GM23338 (cell line): Measurements from ENCODE around the gene BRINP2.

ENCODE experiments used
- CREB1 ChIP-seq: fragments of 250-450 bp; sonication (Bioruptor Pico); IDR thresholded peaks from 2 replicates; pipeline ENCODE4 v1.5.0; 2020; ENCODE audit warnings: low read depth, mild to moderate bottlenecking, moderate library complexity
- EZH2 ChIP-seq: fragments of 200-600 bp; sonication (generic); IDR thresholded peaks from one replicate; pipeline ENCODE4 v1.8.0; 2017; ENCODE audit warnings: antibody characterized with exemption, mild to moderate bottlenecking, low read depth; ENCODE audit not compliant: unreplicated experiment
- EZH2phosphoT487 ChIP-seq: fragments of 200-600 bp; sonication (generic); IDR thresholded peaks from one replicate; pipeline ENCODE4 v1.8.1; 2018; ENCODE audit warnings: antibody characterized with exemption; ENCODE audit not compliant: unreplicated experiment
- JUNB ChIP-seq: IDR thresholded peaks from one replicate; pipeline ENCODE4 v1.6.1; 2016; ENCODE audit warnings: antibody characterized with exemption; ENCODE audit not compliant: unreplicated experiment
- NANOG ChIP-seq: IDR thresholded peaks from 2 replicates; pipeline ENCODE4 v1.6.1; 2016; ENCODE audit warnings: antibody characterized with exemption, borderline replicate concordance
- POLR2AphosphoS5 ChIP-seq: IDR thresholded peaks from 2 replicates; pipeline ENCODE4 v1.6.1; 2016; ENCODE audit warnings: antibody characterized with exemption, low read depth
- ZNF114 ChIP-seq: fragments of 250-450 bp; sonication (Bioruptor Pico); IDR thresholded peaks from 2 replicates; pipeline ENCODE4 v1.5.0; 2020; ENCODE audit warnings: mild to moderate bottlenecking, moderate library complexity
- ZNF331 ChIP-seq: fragments of 250-450 bp; sonication (Bioruptor Pico); IDR thresholded peaks from 2 replicates; pipeline ENCODE4 v1.5.0; 2020; ENCODE audit warnings: low read depth, mild to moderate bottlenecking, moderate library complexity
- TF ChIP-seq, protein P1 (sequence below): IDR thresholded peaks from one replicate; pipeline ENCODE4 v1.6.1; 2018; ENCODE audit warnings: antibody characterized with exemption; ENCODE audit not compliant: unreplicated experiment
- TF ChIP-seq, protein P2 (sequence below): fragments of 250-450 bp; sonication (Bioruptor Pico); IDR thresholded peaks from 2 replicates; pipeline ENCODE4 v1.5.0; 2020; ENCODE audit warnings: mild to moderate bottlenecking, moderate library complexity
- TF ChIP-seq, protein P3 (sequence below), 2 experiments: fragments of 200-600 bp in 1 of 2; sonication (generic) in 1 of 2; conservative IDR thresholded peaks; 2 replicates each; pipeline versions ENCODE4 v1.5.1 to v1.6.1; 2016 to 2017; ENCODE audit warnings: antibody characterized with exemption in 2 of 2, low read depth in 2 of 2, mild to moderate bottlenecking in 2 of 2, moderate library complexity in 1 of 2
- TF ChIP-seq, protein P4 (sequence below): IDR thresholded peaks from 2 replicates; pipeline ENCODE4 v1.6.1; 2016; ENCODE audit warnings: antibody characterized with exemption

DNA sequence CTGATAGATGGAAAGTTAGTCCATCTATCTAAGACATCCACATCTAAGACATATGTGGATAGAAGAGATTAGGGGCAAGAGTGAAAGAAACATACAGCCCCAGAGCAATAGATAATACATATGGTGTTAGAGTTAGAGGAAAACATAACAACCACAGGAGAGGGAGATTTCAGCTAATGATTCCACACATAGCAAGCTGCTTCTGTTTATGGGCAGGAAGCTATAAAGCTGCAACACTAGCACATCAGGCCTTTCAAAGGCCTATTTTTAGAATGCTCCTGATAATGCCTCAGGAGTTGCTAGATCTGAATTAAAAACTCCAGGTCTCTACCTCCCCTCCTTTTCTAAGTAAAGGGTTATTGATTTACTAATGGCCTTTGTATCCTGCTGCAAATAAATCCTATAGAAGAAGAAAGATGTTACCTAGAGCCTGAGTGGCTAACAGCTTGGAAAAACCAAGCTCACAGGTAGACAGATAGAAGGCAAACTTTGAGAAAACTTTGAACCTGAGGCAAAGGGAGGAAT is 36.1 kb downstream of the BRINP2 start:
- TF ChIP-seq, protein P1, sequence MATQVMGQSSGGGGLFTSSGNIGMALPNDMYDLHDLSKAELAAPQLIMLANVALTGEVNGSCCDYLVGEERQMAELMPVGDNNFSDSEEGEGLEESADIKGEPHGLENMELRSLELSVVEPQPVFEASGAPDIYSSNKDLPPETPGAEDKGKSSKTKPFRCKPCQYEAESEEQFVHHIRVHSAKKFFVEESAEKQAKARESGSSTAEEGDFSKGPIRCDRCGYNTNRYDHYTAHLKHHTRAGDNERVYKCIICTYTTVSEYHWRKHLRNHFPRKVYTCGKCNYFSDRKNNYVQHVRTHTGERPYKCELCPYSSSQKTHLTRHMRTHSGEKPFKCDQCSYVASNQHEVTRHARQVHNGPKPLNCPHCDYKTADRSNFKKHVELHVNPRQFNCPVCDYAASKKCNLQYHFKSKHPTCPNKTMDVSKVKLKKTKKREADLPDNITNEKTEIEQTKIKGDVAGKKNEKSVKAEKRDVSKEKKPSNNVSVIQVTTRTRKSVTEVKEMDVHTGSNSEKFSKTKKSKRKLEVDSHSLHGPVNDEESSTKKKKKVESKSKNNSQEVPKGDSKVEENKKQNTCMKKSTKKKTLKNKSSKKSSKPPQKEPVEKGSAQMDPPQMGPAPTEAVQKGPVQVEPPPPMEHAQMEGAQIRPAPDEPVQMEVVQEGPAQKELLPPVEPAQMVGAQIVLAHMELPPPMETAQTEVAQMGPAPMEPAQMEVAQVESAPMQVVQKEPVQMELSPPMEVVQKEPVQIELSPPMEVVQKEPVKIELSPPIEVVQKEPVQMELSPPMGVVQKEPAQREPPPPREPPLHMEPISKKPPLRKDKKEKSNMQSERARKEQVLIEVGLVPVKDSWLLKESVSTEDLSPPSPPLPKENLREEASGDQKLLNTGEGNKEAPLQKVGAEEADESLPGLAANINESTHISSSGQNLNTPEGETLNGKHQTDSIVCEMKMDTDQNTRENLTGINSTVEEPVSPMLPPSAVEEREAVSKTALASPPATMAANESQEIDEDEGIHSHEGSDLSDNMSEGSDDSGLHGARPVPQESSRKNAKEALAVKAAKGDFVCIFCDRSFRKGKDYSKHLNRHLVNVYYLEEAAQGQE = no peak
- TF ChIP-seq, protein P2, sequence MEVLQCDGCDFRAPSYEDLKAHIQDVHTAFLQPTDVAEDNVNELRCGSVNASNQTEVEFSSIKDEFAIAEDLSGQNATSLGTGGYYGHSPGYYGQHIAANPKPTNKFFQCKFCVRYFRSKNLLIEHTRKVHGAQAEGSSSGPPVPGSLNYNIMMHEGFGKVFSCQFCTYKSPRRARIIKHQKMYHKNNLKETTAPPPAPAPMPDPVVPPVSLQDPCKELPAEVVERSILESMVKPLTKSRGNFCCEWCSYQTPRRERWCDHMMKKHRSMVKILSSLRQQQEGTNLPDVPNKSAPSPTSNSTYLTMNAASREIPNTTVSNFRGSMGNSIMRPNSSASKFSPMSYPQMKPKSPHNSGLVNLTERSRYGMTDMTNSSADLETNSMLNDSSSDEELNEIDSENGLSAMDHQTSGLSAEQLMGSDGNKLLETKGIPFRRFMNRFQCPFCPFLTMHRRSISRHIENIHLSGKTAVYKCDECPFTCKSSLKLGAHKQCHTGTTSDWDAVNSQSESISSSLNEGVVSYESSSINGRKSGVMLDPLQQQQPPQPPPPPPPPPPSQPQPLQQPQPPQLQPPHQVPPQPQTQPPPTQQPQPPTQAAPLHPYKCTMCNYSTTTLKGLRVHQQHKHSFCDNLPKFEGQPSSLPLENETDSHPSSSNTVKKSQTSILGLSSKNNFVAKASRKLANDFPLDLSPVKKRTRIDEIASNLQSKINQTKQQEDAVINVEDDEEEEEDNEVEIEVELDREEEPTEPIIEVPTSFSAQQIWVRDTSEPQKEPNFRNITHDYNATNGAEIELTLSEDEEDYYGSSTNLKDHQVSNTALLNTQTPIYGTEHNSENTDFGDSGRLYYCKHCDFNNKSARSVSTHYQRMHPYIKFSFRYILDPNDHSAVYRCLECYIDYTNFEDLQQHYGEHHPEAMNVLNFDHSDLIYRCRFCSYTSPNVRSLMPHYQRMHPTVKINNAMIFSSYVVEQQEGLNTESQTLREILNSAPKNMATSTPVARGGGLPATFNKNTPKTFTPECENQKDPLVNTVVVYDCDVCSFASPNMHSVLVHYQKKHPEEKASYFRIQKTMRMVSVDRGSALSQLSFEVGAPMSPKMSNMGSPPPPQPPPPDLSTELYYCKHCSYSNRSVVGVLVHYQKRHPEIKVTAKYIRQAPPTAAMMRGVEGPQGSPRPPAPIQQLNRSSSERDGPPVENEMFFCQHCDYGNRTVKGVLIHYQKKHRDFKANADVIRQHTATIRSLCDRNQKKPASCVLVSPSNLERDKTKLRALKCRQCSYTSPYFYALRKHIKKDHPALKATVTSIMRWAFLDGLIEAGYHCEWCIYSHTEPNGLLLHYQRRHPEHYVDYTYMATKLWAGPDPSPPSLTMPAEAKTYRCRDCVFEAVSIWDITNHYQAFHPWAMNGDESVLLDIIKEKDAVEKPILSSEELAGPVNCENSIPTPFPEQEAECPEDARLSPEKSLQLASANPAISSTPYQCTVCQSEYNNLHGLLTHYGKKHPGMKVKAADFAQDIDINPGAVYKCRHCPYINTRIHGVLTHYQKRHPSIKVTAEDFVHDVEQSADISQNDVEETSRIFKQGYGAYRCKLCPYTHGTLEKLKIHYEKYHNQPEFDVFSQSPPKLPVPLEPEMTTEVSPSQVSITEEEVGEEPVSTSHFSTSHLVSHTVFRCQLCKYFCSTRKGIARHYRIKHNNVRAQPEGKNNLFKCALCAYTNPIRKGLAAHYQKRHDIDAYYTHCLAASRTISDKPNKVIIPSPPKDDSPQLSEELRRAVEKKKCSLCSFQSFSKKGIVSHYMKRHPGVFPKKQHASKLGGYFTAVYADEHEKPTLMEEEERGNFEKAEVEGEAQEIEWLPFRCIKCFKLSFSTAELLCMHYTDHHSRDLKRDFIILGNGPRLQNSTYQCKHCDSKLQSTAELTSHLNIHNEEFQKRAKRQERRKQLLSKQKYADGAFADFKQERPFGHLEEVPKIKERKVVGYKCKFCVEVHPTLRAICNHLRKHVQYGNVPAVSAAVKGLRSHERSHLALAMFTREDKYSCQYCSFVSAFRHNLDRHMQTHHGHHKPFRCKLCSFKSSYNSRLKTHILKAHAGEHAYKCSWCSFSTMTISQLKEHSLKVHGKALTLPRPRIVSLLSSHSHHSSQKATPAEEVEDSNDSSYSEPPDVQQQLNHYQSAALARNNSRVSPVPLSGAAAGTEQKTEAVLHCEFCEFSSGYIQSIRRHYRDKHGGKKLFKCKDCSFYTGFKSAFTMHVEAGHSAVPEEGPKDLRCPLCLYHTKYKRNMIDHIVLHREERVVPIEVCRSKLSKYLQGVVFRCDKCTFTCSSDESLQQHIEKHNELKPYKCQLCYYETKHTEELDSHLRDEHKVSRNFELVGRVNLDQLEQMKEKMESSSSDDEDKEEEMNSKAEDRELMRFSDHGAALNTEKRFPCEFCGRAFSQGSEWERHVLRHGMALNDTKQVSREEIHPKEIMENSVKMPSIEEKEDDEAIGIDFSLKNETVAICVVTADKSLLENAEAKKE (CRISPR knock-in tag) = no peak
- TF ChIP-seq, protein P3, sequence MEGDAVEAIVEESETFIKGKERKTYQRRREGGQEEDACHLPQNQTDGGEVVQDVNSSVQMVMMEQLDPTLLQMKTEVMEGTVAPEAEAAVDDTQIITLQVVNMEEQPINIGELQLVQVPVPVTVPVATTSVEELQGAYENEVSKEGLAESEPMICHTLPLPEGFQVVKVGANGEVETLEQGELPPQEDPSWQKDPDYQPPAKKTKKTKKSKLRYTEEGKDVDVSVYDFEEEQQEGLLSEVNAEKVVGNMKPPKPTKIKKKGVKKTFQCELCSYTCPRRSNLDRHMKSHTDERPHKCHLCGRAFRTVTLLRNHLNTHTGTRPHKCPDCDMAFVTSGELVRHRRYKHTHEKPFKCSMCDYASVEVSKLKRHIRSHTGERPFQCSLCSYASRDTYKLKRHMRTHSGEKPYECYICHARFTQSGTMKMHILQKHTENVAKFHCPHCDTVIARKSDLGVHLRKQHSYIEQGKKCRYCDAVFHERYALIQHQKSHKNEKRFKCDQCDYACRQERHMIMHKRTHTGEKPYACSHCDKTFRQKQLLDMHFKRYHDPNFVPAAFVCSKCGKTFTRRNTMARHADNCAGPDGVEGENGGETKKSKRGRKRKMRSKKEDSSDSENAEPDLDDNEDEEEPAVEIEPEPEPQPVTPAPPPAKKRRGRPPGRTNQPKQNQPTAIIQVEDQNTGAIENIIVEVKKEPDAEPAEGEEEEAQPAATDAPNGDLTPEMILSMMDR (conservative IDR thresholded peaks at IDR 0.05; ENCODE audit: low read depth in 2 of 2) = no peak
- TF ChIP-seq EZH2phosphoT487 (no peak), ZNF114 (CRISPR knock-in tag) (no peak), POLR2AphosphoS5 (no peak), CREB1 (CRISPR knock-in tag) (no peak), EZH2 (no peak), NANOG (no peak), JUNB (no peak), ZNF331 (no peak)
- TF ChIP-seq, protein P4, sequence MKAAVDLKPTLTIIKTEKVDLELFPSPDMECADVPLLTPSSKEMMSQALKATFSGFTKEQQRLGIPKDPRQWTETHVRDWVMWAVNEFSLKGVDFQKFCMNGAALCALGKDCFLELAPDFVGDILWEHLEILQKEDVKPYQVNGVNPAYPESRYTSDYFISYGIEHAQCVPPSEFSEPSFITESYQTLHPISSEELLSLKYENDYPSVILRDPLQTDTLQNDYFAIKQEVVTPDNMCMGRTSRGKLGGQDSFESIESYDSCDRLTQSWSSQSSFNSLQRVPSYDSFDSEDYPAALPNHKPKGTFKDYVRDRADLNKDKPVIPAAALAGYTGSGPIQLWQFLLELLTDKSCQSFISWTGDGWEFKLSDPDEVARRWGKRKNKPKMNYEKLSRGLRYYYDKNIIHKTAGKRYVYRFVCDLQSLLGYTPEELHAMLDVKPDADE = no peak
